ENCODE data around the gene TEAD4. TPM values are rescaled to one million over a fixed set of nuclear protein-coding genes. Genes with fewer than 3 reads are reported as not detected.

Gene TEAD4
- total RNA-seq, 1 experiment from 2014 or later, result 96.8 TPM

DNA sequence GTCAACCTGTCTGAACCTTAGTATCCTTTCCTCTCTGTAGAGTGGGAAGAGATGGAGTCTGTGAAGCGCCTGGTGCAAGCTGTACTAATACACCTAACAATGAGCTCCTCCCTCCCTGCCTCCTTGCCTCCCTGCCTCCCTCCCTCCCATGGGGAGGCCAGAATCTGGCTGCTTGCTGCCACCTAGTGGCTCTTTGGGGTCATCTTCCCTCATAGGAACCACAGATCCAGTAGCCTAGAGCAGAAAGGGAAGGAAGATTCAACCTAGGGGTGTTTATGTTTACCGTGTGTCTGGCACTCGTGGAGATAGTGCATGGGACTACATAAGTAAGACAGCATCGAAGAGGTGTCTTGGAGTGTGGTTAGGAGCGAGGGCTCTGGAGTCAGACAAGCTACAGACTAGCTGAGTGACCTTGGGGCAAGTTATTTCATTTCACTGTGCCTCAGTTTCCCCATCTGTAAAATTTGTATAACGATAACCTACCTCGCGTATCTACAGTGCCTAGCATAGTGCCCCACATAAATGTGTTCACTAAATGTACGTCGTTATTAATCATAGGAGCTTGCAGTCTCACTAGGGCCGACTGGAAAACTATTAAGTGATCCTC is 82.5 kb downstream of the TEAD4 start:
- TF ChIP-seq TP53 (CRISPR knock-in tag; IDR thresholded peaks at IDR 0.05), result no peak
- TF ChIP-seq SP1 (CRISPR knock-in tag; conservative IDR thresholded peaks at IDR 0.05), result 0 out of 2 replicates have a peak, but pooled peaks have one; percentile 30
- no peak for TF ChIP-seq ATF1 (CRISPR knock-in tag; IDR thresholded peaks at IDR 0.05)
- TF ChIP-seq, protein P1, sequence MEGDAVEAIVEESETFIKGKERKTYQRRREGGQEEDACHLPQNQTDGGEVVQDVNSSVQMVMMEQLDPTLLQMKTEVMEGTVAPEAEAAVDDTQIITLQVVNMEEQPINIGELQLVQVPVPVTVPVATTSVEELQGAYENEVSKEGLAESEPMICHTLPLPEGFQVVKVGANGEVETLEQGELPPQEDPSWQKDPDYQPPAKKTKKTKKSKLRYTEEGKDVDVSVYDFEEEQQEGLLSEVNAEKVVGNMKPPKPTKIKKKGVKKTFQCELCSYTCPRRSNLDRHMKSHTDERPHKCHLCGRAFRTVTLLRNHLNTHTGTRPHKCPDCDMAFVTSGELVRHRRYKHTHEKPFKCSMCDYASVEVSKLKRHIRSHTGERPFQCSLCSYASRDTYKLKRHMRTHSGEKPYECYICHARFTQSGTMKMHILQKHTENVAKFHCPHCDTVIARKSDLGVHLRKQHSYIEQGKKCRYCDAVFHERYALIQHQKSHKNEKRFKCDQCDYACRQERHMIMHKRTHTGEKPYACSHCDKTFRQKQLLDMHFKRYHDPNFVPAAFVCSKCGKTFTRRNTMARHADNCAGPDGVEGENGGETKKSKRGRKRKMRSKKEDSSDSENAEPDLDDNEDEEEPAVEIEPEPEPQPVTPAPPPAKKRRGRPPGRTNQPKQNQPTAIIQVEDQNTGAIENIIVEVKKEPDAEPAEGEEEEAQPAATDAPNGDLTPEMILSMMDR (IDR thresholded peaks at IDR 0.05), result peak; percentile 62; the same call in 1 of the 2 replicates
- TF ChIP-seq, protein P2, sequence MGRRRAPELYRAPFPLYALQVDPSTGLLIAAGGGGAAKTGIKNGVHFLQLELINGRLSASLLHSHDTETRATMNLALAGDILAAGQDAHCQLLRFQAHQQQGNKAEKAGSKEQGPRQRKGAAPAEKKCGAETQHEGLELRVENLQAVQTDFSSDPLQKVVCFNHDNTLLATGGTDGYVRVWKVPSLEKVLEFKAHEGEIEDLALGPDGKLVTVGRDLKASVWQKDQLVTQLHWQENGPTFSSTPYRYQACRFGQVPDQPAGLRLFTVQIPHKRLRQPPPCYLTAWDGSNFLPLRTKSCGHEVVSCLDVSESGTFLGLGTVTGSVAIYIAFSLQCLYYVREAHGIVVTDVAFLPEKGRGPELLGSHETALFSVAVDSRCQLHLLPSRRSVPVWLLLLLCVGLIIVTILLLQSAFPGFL (CRISPR knock-in tag; IDR thresholded peaks at IDR 0.05; ENCODE audit: borderline replicate concordance), result no peak
- Mint-ChIP-seq H3K4me3 (no peak overlapping the region), H3K27ac (0 out of 2 replicates have a peak overlapping the region, but pooled peaks have one; percentile 19), H3K9me3 (no peaks in the 10 kb centered on the region), H3K4me1 (peaks cover 4% of the 10 kb centered on the region; the same call in 1 of the 2 replicates), H3K36me3 (peaks cover 36% of the 10 kb centered on the region), H3K27me3 (ENCODE audit: low read depth) (no peaks in the 10 kb centered on the region)
- ChIA-PET CTCF (interaction anchor here (0.5 to 2.8 kb wide), 69 partner anchors 9 to 389 kb away, joined by 3 to 35 read pairs (median 4); partner anchors contain the start of genes FOXM1, RHNO1, TEX52 and TULP3), POLR2A (interaction anchor here (0.9 kb wide), 1 partner anchor 15 kb away, joined by 3 read pairs; no protein-coding TSS in a partner anchor)
- DNase-seq (ENCODE audit: low spot score) (peak; percentile 76), ATAC-seq (peak; percentile 68)

DNA sequence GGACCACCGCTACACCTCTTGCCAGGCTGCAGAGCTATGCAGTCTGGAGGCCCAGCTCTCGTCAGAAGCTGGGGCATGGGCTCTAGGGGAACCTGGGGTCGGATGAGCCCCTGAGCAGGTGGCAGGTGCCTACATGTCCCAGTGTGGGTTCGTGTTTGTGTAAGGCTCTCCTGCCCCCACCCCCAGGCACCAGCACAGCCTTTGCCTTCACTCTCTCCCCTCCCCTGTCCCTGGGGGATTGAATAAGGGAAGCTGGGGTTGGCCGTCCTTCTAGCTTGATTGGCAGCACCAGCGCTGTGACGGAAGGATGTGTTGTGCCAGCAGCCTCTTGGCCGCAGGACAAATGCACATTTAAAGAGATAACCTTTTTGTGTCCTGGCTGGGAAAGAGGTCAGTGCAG is 83.2 kb downstream of the TEAD4 start:
- Mint-ChIP-seq H3K36me3 (peaks cover 28% of the 10 kb centered on the region), H3K27me3 (ENCODE audit: low read depth) (no peaks in the 10 kb centered on the region), H3K27ac (no peak overlapping the region), H3K9me3 (no peaks in the 10 kb centered on the region), H3K4me1 (peaks cover 4% of the 10 kb centered on the region), H3K4me3 (no peak overlapping the region)
- ChIA-PET CTCF (interaction anchor here (0.8 to 2.8 kb wide), 10 partner anchors 8 to 197 kb away, joined by 3 to 35 read pairs (median 4); no protein-coding TSS in a partner anchor), POLR2A (interaction anchor here (0.9 kb wide), 1 partner anchor 16 kb away, joined by 3 read pairs; no protein-coding TSS in a partner anchor)
- DNase-seq (ENCODE audit: low spot score) (peak; percentile 7), ATAC-seq (no peak)
- no peak for TF ChIP-seq EMX1 (CRISPR knock-in tag; IDR thresholded peaks at IDR 0.05)
- TF ChIP-seq, protein P3, sequence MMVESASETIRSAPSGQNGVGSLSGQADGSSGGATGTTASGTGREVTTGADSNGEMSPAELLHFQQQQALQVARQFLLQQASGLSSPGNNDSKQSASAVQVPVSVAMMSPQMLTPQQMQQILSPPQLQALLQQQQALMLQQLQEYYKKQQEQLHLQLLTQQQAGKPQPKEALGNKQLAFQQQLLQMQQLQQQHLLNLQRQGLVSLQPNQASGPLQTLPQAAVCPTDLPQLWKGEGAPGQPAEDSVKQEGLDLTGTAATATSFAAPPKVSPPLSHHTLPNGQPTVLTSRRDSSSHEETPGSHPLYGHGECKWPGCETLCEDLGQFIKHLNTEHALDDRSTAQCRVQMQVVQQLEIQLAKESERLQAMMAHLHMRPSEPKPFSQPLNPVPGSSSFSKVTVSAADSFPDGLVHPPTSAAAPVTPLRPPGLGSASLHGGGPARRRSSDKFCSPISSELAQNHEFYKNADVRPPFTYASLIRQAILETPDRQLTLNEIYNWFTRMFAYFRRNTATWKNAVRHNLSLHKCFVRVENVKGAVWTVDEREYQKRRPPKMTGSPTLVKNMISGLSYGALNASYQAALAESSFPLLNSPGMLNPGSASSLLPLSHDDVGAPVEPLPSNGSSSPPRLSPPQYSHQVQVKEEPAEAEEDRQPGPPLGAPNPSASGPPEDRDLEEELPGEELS (CRISPR knock-in tag; IDR thresholded peaks at IDR 0.05), result no peak
- no peak for TF ChIP-seq RORB (CRISPR knock-in tag; IDR thresholded peaks at IDR 0.05)
- TF ChIP-seq, protein P4, sequence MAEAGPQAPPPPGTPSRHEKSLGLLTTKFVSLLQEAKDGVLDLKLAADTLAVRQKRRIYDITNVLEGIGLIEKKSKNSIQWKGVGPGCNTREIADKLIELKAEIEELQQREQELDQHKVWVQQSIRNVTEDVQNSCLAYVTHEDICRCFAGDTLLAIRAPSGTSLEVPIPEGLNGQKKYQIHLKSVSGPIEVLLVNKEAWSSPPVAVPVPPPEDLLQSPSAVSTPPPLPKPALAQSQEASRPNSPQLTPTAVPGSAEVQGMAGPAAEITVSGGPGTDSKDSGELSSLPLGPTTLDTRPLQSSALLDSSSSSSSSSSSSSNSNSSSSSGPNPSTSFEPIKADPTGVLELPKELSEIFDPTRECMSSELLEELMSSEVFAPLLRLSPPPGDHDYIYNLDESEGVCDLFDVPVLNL (CRISPR knock-in tag; IDR thresholded peaks at IDR 0.05; ENCODE audit: borderline replicate concordance, low read depth), result no peak
- TF ChIP-seq, protein P5, sequence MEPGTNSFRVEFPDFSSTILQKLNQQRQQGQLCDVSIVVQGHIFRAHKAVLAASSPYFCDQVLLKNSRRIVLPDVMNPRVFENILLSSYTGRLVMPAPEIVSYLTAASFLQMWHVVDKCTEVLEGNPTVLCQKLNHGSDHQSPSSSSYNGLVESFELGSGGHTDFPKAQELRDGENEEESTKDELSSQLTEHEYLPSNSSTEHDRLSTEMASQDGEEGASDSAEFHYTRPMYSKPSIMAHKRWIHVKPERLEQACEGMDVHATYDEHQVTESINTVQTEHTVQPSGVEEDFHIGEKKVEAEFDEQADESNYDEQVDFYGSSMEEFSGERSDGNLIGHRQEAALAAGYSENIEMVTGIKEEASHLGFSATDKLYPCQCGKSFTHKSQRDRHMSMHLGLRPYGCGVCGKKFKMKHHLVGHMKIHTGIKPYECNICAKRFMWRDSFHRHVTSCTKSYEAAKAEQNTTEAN (CRISPR knock-in tag; IDR thresholded peaks at IDR 0.05), result no peak
- no peak for TF ChIP-seq KAT7 (CRISPR knock-in tag; IDR thresholded peaks at IDR 0.05; ENCODE audit: borderline replicate concordance)
- TF ChIP-seq, protein P6, sequence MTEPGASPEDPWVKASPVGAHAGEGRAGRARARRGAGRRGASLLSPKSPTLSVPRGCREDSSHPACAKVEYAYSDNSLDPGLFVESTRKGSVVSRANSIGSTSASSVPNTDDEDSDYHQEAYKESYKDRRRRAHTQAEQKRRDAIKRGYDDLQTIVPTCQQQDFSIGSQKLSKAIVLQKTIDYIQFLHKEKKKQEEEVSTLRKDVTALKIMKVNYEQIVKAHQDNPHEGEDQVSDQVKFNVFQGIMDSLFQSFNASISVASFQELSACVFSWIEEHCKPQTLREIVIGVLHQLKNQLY (CRISPR knock-in tag; IDR thresholded peaks at IDR 0.05), result no peak
- TF ChIP-seq, protein P7, sequence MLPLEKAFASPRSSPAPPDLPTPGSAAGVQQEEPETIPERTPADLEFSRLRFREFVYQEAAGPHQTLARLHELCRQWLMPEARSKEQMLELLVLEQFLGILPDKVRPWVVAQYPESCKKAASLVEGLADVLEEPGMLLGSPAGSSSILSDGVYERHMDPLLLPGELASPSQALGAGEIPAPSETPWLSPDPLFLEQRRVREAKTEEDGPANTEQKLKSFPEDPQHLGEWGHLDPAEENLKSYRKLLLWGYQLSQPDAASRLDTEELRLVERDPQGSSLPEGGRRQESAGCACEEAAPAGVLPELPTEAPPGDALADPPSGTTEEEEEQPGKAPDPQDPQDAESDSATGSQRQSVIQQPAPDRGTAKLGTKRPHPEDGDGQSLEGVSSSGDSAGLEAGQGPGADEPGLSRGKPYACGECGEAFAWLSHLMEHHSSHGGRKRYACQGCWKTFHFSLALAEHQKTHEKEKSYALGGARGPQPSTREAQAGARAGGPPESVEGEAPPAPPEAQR (CRISPR knock-in tag; IDR thresholded peaks at IDR 0.05), result no peak
- no peak for TF ChIP-seq NR1H2 (CRISPR knock-in tag; IDR thresholded peaks at IDR 0.05)
- TF ChIP-seq, protein P2 (CRISPR knock-in tag; IDR thresholded peaks at IDR 0.05; ENCODE audit: borderline replicate concordance), result no peak
- TF ChIP-seq, protein P8, sequence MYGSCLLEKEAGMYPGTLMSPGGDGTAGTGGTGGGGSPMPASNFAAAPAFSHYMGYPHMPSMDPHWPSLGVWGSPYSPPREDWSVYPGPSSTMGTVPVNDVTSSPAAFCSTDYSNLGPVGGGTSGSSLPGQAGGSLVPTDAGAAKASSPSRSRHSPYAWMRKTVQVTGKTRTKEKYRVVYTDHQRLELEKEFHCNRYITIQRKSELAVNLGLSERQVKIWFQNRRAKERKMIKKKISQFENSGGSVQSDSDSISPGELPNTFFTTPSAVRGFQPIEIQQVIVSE (CRISPR knock-in tag; IDR thresholded peaks at IDR 0.05; ENCODE audit: borderline replicate concordance), result no peak
- no peak for TF ChIP-seq NFATC4 (CRISPR knock-in tag; IDR thresholded peaks at IDR 0.05)

All from WTC11 (cell line).